GM23248 (cell line): ENCODE measurements around the gene NDUFS5. TPM values are rescaled to one million over a fixed set of nuclear protein-coding genes. Genes with fewer than 3 reads are reported as not detected.
"Not testable (repeated sequence)": the region's sequence is repeated elsewhere in the genome, so short reads cannot be mapped to it uniquely, and the experiment has no call there.

Experiments
- DNase-seq: peaks from one replicate; pipeline ENCODE4 v3.0.0-alpha.2; 2015
- H2AFZ ChIP-seq: fragments of 200-600 bp; sonication (generic); 2 replicates; pipeline ENCODE4 v1.6.1; 2016; ENCODE audit warnings: antibody characterized with exemption
- H3F3A ChIP-seq: fragments of 200-600 bp; sonication (generic); 2 replicates; pipeline ENCODE4 v1.6.1; 2016; ENCODE audit warnings: mild to moderate bottlenecking, antibody characterized with exemption, mixed run types; ENCODE audit not compliant: insufficient read depth
- H3K27ac ChIP-seq: fragments of 200-600 bp; sonication (generic); 2 replicates; pipeline ENCODE4 v1.5.1; 2016; ENCODE audit warnings: mild to moderate bottlenecking
- H3K27me3 ChIP-seq: fragments of 200-600 bp; sonication (generic); replicated peaks from 2 replicates; pipeline ENCODE4 v1.6.1; 2016; ENCODE audit warnings: mild to moderate bottlenecking; ENCODE audit not compliant: insufficient read depth
- H3K36me3 ChIP-seq: fragments of 200-600 bp; sonication (generic); 2 replicates; pipeline ENCODE4 v1.6.1; 2016; ENCODE audit warnings: low read depth, mild to moderate bottlenecking
- H3K4me1 ChIP-seq: fragments of 200-600 bp; sonication (generic); 2 replicates; pipeline ENCODE4 v1.6.1; 2016; ENCODE audit warnings: mild to moderate bottlenecking; ENCODE audit not compliant: insufficient read depth
- H3K4me2 ChIP-seq: fragments of 200-600 bp; sonication (generic); one replicate; pipeline ENCODE4 v1.6.1; 2016; ENCODE audit warnings: mild to moderate bottlenecking; ENCODE audit not compliant: unreplicated experiment
- H3K4me3 ChIP-seq: fragments of 200-600 bp; sonication (generic); 2 replicates; pipeline ENCODE4 v1.5.1; 2016; ENCODE audit warnings: mild to moderate bottlenecking
- H3K79me2 ChIP-seq: fragments of 200-600 bp; sonication (generic); 2 replicates; pipeline ENCODE4 v1.6.1; 2016; ENCODE audit warnings: mild to moderate bottlenecking; ENCODE audit not compliant: insufficient read depth
- H3K9ac ChIP-seq: fragments of 200-600 bp; sonication (generic); 2 replicates; pipeline ENCODE4 v1.6.1; 2016; ENCODE audit warnings: mild to moderate bottlenecking
- H3K9me2 ChIP-seq: fragments of 200-600 bp; sonication (generic); 2 replicates; pipeline ENCODE4 v1.6.1; 2016; ENCODE audit warnings: mixed run types, mild to moderate bottlenecking, moderate library complexity; ENCODE audit not compliant: insufficient read depth
- H3K9me3 ChIP-seq: fragments of 200-600 bp; sonication (generic); one replicate; pipeline ENCODE4 v1.6.1; 2017; ENCODE audit warnings: low read depth
- H4K20me1 ChIP-seq: fragments of 200-600 bp; sonication (generic); 2 replicates; pipeline ENCODE4 v1.6.0; 2016; ENCODE audit not compliant: insufficient read depth
- EZH2 ChIP-seq: fragments of 200-600 bp; sonication (generic); IDR thresholded peaks from 2 replicates; pipeline ENCODE4 v1.6.1; 2018; ENCODE audit warnings: antibody characterized with exemption, mild to moderate bottlenecking; ENCODE audit not compliant: insufficient read depth, poor library complexity, severe bottlenecking
- EZH2phosphoT487 ChIP-seq: fragments of 200-600 bp; sonication (generic); IDR thresholded peaks from 2 replicates; pipeline ENCODE4 v1.6.1; 2018; ENCODE audit warnings: antibody characterized with exemption, moderate library complexity, mild to moderate bottlenecking, low read depth; ENCODE audit not compliant: insufficient read depth
- WGBS, 2 experiments: methylation state at CpG; one replicate each; pipeline ENCODE4 v1.1.6; 2015 to 2017; ENCODE audit warnings: low lambda C conversion rate in 2 of 2, low coverage in 1 of 2; ENCODE audit errors: missing lambda C conversion rate in 2 of 2; 5-methylcytosine and 5-hydroxymethylcytosine counted together
- in situ Hi-C: fragments of 300-500 bp; cut with MboI; formaldehyde crosslinking; loops from 2 replicates; pipeline ENCODE4 v1.15.0; 2020
- polyA plus RNA-seq: library from polyadenylated mRNA; unstranded; fragments of >200 nt; fragmentation: Nextera tagmentation; extraction: Ambion mirVana; gene quantifications from 2 replicates; pipeline ENCODE4 v1.2.1, GENCODE V29; 2016
- total RNA-seq: library from RNA; depleted of rRNA; stranded (reverse); fragments of >200 nt; shearing (Covaris generic); gene quantifications from 2 replicates; pipeline ENCODE4 v1.2.3, GENCODE V29; 2014

The NDUFS5 gene
- total and polyA plus RNA-seq, 2 experiments from 2014 or later, result 257 to 606 TPM

DNA sequence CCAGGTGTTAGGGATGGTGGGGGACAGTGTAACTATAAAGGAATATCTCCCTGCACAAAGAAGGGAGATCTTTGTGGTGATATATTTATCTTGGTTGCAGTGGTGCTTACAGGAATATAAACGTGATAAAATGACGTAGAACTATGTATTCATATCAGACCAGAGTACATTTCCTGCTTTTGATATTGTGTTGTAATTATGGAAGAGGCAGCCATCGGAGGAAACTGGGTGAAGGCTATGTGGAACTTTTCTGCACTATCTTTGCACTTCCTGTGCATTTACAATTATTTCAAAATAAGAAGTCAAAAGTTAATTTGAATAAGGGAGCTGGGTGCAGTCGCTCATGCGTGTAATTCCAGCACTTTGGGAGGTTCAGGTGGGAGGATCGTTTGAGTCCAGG, 37.6 kb downstream of the NDUFS5 start:
- no peaks in the 10 kb centered on the region for H3K27me3 ChIP-seq
- no peak overlapping the region for H3K4me2 ChIP-seq
- in situ Hi-C loops, result no loop called here

DNA sequence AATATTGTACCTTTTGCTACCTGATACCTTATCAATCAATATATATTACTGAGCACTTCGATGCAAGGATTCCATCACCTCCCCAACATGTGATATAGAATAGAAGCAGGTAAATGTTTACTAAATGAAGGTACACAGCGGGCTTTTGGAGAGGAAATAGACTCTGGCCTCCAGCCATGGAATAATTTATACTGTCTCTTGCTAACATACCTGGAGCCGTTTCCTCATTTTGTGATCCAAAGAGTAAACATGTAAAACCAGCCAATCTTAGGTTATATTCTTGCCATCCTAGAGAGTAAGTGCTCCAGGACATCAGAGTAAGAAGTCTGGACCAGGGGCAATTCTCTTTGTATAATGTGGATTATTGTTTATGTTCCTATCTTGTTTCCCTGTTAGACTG, 39.4 kb downstream of the NDUFS5 start:
- TF ChIP-seq EZH2phosphoT487, result no peak
- TF ChIP-seq EZH2, result no peak

More for the DNA sequence above, 37.6 kb downstream of the NDUFS5 start:
- Histone ChIP-seq H2AFZ (no peak overlapping the region), H3K9me2 (no peaks in the 10 kb centered on the region), H3K27ac (no peak overlapping the region), H3K4me1 (no peaks in the 10 kb centered on the region), H3F3A (no peaks in the 10 kb centered on the region), H3K4me3 (no peak overlapping the region), H4K20me1 (no peaks in the 10 kb centered on the region), H3K79me2 (no peaks in the 10 kb centered on the region), H3K9me3 (no peaks in the 10 kb centered on the region), H3K9ac (no peak overlapping the region), H3K36me3 (no peaks in the 10 kb centered on the region)
- DNase-seq, result no peak
- WGBS, 2 experiments, result 77 to 78% methylated on average over 6 of the region's 6 CpGs
- TF ChIP-seq EZH2, result no peak

DNA sequence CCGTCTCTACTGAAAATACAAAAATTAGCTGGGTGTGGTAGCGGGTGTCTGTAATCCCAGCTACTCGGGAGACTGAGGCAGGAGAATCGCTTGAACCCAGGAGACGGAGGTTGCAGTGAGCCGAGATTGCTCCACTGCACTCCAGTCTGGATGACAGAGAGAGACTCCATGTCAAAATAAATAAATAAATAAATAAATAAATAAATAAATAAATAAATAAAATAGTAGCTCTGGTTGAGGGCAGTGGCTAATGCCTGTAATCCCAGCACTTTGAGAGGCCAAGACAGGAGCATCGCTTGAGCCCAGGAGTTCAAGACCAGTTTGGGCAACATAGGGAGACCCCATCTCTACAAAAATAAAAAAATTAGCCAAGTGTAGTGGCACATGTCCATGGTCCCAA, 42.1 kb downstream of the NDUFS5 start:
- H3K9ac ChIP-seq, H3K4me2 ChIP-seq, H3K9me2 ChIP-seq, DNase-seq, H3K9me3 ChIP-seq, H2AFZ ChIP-seq, H3F3A ChIP-seq, H3K27ac ChIP-seq, H3K4me3 ChIP-seq, H3K27me3 ChIP-seq, H3K36me3 ChIP-seq, H3K79me2 ChIP-seq, in situ Hi-C loops, H4K20me1 ChIP-seq, H3K4me1 ChIP-seq: not testable (repeated sequence)
- 92 to 95% methylated on average over 6 to 7 of the region's 7 CpGs for WGBS, 2 experiments

More for the DNA sequence above, 39.4 kb downstream of the NDUFS5 start:
- no peaks in the 10 kb centered on the region for H3K36me3 ChIP-seq
- H3K79me2 ChIP-seq, result no peaks in the 10 kb centered on the region
- no peaks in the 10 kb centered on the region for H3K4me1 ChIP-seq
- no peaks in the 10 kb centered on the region for H3K9me2 ChIP-seq
- no peaks in the 10 kb centered on the region for H3K27me3 ChIP-seq
- H2AFZ ChIP-seq, result no peak overlapping the region
- no peaks in the 10 kb centered on the region for H3K9me3 ChIP-seq
- no peak overlapping the region for H3K4me3 ChIP-seq
- no peak overlapping the region for H3K27ac ChIP-seq
- in situ Hi-C loops, result no loop called here
- WGBS, 2 experiments, result 84 to 90% methylated on average over 3 of the region's 3 CpGs
- H3F3A ChIP-seq, result no peaks in the 10 kb centered on the region
- H3K4me2 ChIP-seq, result no peak overlapping the region
- H3K9ac ChIP-seq, result no peak overlapping the region
- H4K20me1 ChIP-seq, result no peaks in the 10 kb centered on the region
- DNase-seq, result no peak

DNA sequence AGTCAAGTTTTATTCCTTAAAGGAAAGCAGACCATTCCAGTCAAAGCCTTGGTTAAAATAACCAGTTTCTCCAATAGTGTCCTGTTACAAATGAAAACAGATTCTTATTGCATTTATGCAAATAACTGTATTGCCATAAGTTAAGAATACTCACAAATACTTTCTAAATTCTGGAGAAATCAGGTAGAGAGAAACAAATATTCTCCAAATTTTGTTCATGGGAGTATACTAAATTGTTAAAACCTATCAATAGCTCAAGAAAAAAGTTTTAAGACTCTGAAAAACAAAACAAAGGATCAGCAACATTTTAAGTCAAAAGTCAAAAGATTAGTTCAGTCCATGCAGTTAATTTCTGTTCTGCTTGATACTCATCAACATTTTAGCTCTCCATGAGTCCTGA, 45.4 kb downstream of the NDUFS5 start:
- H3K4me1 ChIP-seq, H3K9ac ChIP-seq, H3K9me2 ChIP-seq, H3F3A ChIP-seq, H3K79me2 ChIP-seq, H3K4me2 ChIP-seq, H3K9me3 ChIP-seq, H3K4me3 ChIP-seq, DNase-seq, H2AFZ ChIP-seq, in situ Hi-C loops, H3K36me3 ChIP-seq, H3K27me3 ChIP-seq, H4K20me1 ChIP-seq, H3K27ac ChIP-seq: not testable (repeated sequence)

DNA sequence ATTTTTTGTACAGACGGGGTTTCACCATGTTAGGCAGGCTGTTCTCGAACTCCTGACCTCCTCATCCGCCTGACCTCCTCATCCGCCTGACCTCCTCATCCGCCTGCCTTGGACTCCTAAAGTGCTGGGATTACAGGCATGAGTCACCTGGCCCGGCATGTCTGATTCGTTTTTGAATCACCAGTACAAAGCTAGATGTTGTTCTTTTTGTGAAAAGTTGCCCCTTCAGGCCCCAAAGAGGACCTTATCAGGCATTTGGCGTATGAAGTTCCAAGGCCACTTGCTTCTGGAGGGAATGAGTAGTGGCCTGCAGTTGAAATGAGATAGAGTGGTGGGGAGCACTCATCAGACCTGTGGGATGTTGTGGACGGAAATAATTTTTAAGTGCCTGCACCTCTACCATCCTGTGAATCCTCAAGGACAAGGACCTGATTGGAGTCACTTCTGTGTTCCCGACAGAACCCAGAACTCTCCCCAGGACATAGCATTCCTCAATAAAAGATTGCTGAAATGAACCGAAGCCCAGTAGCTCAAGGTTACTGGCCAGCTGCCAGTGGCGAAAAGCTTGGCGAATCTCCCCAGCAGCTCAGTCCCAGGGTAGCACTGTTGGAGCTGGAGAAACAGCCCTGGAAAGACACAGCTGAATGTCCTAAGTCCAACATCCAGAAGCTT, 50.1 kb downstream of the NDUFS5 start:
- Histone ChIP-seq H3K36me3 (no peaks in the 10 kb centered on the region), H4K20me1 (no peaks in the 10 kb centered on the region), H3K4me2 (no peak overlapping the region), H3K27me3 (no peaks in the 10 kb centered on the region), H3K4me3 (no peak overlapping the region), H3K9ac (no peak overlapping the region), H3K27ac (no peak overlapping the region), H3K4me1 (peaks cover 8% of the 10 kb centered on the region; the same call in 1 of the 2 replicates), H3K79me2 (no peaks in the 10 kb centered on the region), H3F3A (peaks cover 7% of the 10 kb centered on the region; the same call in 1 of the 2 replicates), H2AFZ (peak overlapping the region; percentile 39; the same call in 1 of the 2 replicates), H3K9me3 (no peaks in the 10 kb centered on the region), H3K9me2 (no peaks in the 10 kb centered on the region)
- in situ Hi-C loops, result loop anchor here (25.0 kb wide), 1 partner anchor 461 kb away; no protein-coding TSS in a partner anchor
- peak; percentile 68 for DNase-seq
- TF ChIP-seq EZH2phosphoT487 (no peak), EZH2 (no peak)
- WGBS, 2 experiments, result 51% methylated on average over 13 of the region's 13 CpGs
